Measurements from ENCODE around the gene ELMO1. TPM values are rescaled to one million over a fixed set of nuclear protein-coding genes. Genes with fewer than 3 reads are reported as not detected.

The ELMO1 gene
- total RNA-seq, 1 donor from 2014 or later: 110 TPM

- peaks cover 55% of the 10 kb centered on the region for H3K4me1 Mint-ChIP-seq
- H3K27me3 Mint-ChIP-seq: no peaks in the 10 kb centered on the region
- intact Hi-C loops (cut with micrococcal nuclease): loop anchor here (10.0 kb wide), 1 partner anchor 888 kb away; no protein-coding TSS in a partner anchor
These were observed 101.9 kb downstream of the ELMO1 start for GRCh38 chr7:37346761-37347160.

DNA sequence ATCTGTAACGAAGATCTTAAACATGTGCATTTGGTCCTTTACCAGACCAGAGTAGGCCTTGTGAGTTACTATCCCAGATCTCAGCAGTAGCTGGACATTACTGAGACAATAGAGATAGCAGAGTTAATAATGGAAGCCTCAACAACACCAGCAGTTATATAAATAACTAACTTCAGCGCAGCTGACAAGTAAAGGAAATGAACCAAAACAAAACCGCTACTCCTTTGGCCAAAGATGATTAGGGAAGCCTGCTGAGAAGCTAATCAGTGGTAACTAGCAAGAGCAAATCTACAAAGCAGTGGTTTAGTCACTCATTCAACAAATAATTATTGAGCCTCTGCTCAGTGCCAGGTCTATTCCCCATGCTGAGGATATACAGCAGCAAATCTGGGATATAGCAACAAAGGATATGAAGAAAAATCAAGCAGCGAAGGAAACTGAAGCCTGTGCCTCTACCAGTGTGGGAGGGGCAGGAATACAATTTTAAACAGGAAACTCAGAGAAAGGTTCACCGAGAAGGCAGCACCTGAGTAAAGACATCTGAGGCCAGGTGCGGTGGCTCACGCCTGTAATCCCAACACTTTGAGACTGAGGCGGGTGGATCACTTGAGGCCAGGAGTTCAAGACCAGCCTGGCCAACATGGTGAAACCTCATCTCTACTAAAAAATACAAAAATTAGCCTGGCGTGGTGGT, 103.6 kb downstream of the ELMO1 start:
- peak overlapping the region; percentile 82 for H3K27ac Mint-ChIP-seq
- H3K36me3 Mint-ChIP-seq (ENCODE audit: low read depth): peaks cover 26% of the 10 kb centered on the region
- H3K4me1 Mint-ChIP-seq: peaks cover 57% of the 10 kb centered on the region
- H3K9me3 Mint-ChIP-seq: no peaks in the 10 kb centered on the region
- H3K4me3 Mint-ChIP-seq: peak overlapping the region; percentile 26
- intact Hi-C loops (cut with micrococcal nuclease): loop anchor here (5.0 to 10.0 kb wide), 2 partner anchors 668 to 890 kb away; no protein-coding TSS in a partner anchor
- no peaks in the 10 kb centered on the region for H3K27me3 Mint-ChIP-seq
- no peak for DNase-seq

More at GRCh38 chr7:37346761-37347160, 101.9 kb downstream of the ELMO1 start:
- H3K36me3 Mint-ChIP-seq (ENCODE audit: low read depth): peaks cover 14% of the 10 kb centered on the region
- no peaks in the 10 kb centered on the region for H3K9me3 Mint-ChIP-seq
- H3K27ac Mint-ChIP-seq: no peak overlapping the region
- H3K4me3 Mint-ChIP-seq: no peak overlapping the region
- no peak for DNase-seq

DNA sequence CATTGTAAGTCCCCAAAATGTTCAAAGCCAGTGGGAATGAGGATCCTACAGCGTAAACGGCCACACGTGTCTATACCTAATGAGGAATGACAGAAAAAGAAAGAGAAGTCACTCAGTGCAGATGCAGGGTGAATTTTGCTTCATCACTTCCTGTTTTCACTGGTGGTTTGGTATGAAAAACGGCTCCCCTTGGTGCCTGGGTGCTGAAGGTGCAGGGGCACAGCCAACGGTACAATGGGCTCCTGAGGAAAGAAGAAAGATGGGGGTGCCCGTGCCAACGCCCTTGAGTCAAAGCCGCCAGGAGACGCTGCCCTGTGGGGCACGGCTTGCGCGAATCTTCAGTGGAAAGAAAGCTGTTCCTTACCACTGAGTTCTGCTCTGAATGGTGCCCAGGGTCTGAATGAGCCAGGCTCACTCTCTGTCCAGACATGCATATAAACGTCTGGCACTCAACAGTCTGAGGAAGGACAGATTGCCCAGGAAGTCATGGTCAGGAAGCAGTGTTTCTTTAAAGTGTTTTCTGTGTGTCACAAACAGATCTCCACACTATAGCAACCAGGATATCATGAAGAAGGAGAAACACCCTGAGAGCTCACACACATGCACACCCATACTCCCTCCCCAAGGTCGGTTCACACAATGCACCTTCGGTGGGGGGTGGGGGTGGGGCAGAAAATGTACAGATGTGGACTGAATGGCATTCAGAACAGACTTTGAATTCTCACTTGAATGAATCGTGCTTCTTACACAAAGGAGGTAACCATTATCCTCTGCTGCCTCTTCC, 105.8 kb downstream of the ELMO1 start:
- Mint-ChIP-seq H3K27ac (peak overlapping the region; percentile 99), H3K27me3 (no peaks in the 10 kb centered on the region), H3K36me3 (ENCODE audit: low read depth) (peaks cover 39% of the 10 kb centered on the region), H3K9me3 (no peaks in the 10 kb centered on the region), H3K4me1 (peaks cover 61% of the 10 kb centered on the region), H3K4me3 (peak overlapping the region; percentile 92)
- intact Hi-C loops (cut with micrococcal nuclease): loop anchor here (1.0 to 10.0 kb wide), 5 partner anchors 10 to 892 kb away; partner anchors contain the start of gene ELMO1
- DNase-seq: peak; percentile 89

- Mint-ChIP-seq H3K27ac (peak overlapping the region; percentile 99), H3K4me3 (peak overlapping the region; percentile 92), H3K4me1 (peaks cover 60% of the 10 kb centered on the region), H3K36me3 (ENCODE audit: low read depth) (peaks cover 41% of the 10 kb centered on the region), H3K27me3 (no peaks in the 10 kb centered on the region), H3K9me3 (peaks cover 3% of the 10 kb centered on the region)
- peak; percentile 64 for DNase-seq
- intact Hi-C loops (cut with micrococcal nuclease): loop anchor here (1.0 to 10.0 kb wide), 5 partner anchors 11 to 893 kb away; partner anchors contain the start of gene ELMO1
These were observed 106.4 kb downstream of the ELMO1 start for GRCh38 chr7:37342176-37342687.

DNA sequence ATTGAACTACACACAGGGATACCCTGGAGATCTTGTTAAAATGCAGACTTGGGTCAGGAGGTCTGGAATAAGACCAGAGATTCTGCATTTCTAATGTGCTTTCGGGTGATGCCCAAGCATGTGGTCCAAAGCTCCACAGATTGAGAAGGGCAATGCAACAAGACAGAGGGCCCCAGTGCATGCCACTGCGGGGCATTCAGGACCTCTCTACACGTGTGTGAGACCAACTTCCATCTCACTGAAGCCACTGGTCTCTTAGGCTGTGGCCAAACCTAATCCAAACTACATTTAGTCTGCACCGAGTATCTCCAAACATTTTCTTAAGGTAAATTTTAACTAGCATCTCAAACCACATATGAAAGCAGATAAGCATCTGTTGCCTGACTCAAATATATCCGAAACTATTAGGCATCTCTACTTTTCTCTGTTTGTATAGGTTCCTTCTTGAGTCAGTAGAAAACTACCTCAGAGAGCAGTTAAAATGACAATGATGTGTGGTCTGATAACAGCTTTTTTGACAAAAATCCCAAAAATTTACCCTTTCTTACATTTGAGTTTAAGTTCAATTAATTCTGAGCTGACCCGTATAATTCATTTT, 107.5 kb downstream of the ELMO1 start:
- H3K4me1 Mint-ChIP-seq: peaks cover 68% of the 10 kb centered on the region
- DNase-seq: peak; percentile 70
- peak overlapping the region; percentile 92 for H3K4me3 Mint-ChIP-seq
- peaks cover 7% of the 10 kb centered on the region for H3K9me3 Mint-ChIP-seq
- intact Hi-C loops (cut with micrococcal nuclease): loop anchor here (1.0 to 10.0 kb wide), 4 partner anchors 30 to 894 kb away; no protein-coding TSS in a partner anchor
- peaks cover 52% of the 10 kb centered on the region for H3K36me3 Mint-ChIP-seq (ENCODE audit: low read depth)
- H3K27me3 Mint-ChIP-seq: no peaks in the 10 kb centered on the region
- H3K27ac Mint-ChIP-seq: peak overlapping the region; percentile 99

DNA sequence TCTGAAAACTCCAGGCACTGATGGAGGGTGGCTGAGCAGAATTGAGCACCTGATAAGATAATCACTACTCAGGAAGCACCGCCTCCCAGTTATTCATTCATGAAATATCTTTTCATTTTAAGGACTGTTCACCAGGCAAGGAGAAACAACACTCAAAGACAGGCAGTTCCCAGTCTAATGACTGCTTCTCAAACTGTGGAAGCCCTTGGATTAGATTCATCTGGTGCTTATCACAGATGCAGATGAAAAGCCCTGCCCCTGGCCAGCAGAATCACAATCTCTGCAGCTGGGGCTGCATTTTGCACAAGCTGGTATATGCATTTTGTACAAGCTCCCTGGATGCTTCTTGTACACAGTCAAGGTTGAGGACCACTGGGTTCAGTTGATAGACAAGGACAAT, 109.7 kb downstream of the ELMO1 start:
- peaks cover 70% of the 10 kb centered on the region for H3K36me3 Mint-ChIP-seq (ENCODE audit: low read depth)
- no peak for DNase-seq
- H3K4me1 Mint-ChIP-seq: peaks cover 72% of the 10 kb centered on the region
- no peak overlapping the region for H3K4me3 Mint-ChIP-seq
- H3K27me3 Mint-ChIP-seq: no peaks in the 10 kb centered on the region
- H3K27ac Mint-ChIP-seq: peak overlapping the region; percentile 32
- intact Hi-C loops (cut with micrococcal nuclease): no loop called here
- peaks cover 7% of the 10 kb centered on the region for H3K9me3 Mint-ChIP-seq

DNA sequence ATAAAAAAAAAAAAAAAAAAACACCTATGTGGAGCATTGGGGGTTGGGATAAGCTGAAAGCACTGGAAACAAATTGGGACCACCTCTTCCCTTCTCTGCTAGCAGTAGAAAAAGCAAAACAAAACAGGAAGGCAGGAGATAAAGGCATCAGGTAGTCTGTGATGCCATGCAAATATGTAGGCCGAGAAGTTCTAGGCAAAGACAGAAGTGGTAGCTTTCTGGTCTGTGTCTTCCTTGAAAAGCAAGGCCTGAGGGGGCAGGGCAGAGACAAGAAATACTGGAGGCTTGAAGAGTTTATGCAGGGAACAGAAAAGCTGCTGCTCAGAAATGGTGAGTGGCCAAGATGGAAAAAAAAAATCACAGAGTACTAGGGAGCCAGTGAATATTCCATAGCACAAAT, 111.1 kb downstream of the ELMO1 start:
- peaks cover 72% of the 10 kb centered on the region for H3K4me1 Mint-ChIP-seq
- H3K27me3 Mint-ChIP-seq: no peaks in the 10 kb centered on the region
- H3K36me3 Mint-ChIP-seq (ENCODE audit: low read depth): peaks cover 81% of the 10 kb centered on the region
- peak overlapping the region; percentile 16 for H3K27ac Mint-ChIP-seq
- H3K4me3 Mint-ChIP-seq: no peak overlapping the region
- H3K9me3 Mint-ChIP-seq: peaks cover 9% of the 10 kb centered on the region
- intact Hi-C loops (cut with micrococcal nuclease): no loop called here
- no peak for DNase-seq

DNA sequence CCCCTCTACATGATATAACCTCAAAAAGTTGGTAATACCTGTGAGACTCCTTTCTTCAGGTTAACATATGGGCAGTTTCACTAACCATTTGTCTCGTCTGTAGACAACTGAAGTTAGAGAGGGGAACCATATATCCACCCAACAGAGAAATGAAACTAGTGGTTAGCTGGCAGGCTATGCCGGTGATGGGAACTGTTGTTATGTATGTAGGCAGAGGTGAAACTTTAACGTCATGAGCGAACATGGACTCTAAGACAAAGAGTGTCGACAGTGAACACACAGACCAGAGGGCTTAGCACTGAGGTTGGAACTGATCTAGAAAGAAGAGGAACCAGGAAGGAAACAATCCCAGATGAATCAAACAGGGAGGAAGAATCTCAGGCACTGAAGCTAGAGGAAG, 112.4 kb downstream of the ELMO1 start:
- intact Hi-C loops (cut with micrococcal nuclease): no loop called here
- H3K4me3 Mint-ChIP-seq: peak overlapping the region; percentile 56
- H3K27ac Mint-ChIP-seq: peak overlapping the region; percentile 86
- H3K36me3 Mint-ChIP-seq (ENCODE audit: low read depth): peaks cover 85% of the 10 kb centered on the region
- peaks cover 17% of the 10 kb centered on the region for H3K9me3 Mint-ChIP-seq
- H3K4me1 Mint-ChIP-seq: peaks cover 73% of the 10 kb centered on the region
- no peaks in the 10 kb centered on the region for H3K27me3 Mint-ChIP-seq
- DNase-seq: peak; percentile 77

GRCh38 chr7:37333075-37333474, 115.6 kb downstream of the ELMO1 start:
- no peak for DNase-seq
- H3K9me3 Mint-ChIP-seq: peaks cover 17% of the 10 kb centered on the region
- peaks cover 58% of the 10 kb centered on the region for H3K4me1 Mint-ChIP-seq
- H3K27ac Mint-ChIP-seq: no peak overlapping the region
- intact Hi-C loops (cut with micrococcal nuclease): no loop called here
- H3K4me3 Mint-ChIP-seq: no peak overlapping the region
- H3K36me3 Mint-ChIP-seq (ENCODE audit: low read depth): peaks cover 88% of the 10 kb centered on the region
- no peaks in the 10 kb centered on the region for H3K27me3 Mint-ChIP-seq

- Mint-ChIP-seq H3K4me3 (no peak overlapping the region), H3K27me3 (no peaks in the 10 kb centered on the region), H3K9me3 (peaks cover 15% of the 10 kb centered on the region), H3K27ac (peak overlapping the region; percentile 59), H3K4me1 (peaks cover 61% of the 10 kb centered on the region), H3K36me3 (ENCODE audit: low read depth) (peaks cover 88% of the 10 kb centered on the region)
- intact Hi-C loops (cut with micrococcal nuclease): no loop called here
- no peak for DNase-seq
These were observed 116.2 kb downstream of the ELMO1 start for GRCh38 chr7:37332243-37333016.

GRCh38 chr7:37330775-37331174, 117.9 kb downstream of the ELMO1 start:
- Mint-ChIP-seq H3K36me3 (ENCODE audit: low read depth) (peaks cover 79% of the 10 kb centered on the region), H3K4me1 (peaks cover 56% of the 10 kb centered on the region), H3K27me3 (no peaks in the 10 kb centered on the region), H3K9me3 (peaks cover 10% of the 10 kb centered on the region), H3K4me3 (no peak overlapping the region), H3K27ac (no peak overlapping the region)
- intact Hi-C loops (cut with micrococcal nuclease): no loop called here
- no peak for DNase-seq

DNA sequence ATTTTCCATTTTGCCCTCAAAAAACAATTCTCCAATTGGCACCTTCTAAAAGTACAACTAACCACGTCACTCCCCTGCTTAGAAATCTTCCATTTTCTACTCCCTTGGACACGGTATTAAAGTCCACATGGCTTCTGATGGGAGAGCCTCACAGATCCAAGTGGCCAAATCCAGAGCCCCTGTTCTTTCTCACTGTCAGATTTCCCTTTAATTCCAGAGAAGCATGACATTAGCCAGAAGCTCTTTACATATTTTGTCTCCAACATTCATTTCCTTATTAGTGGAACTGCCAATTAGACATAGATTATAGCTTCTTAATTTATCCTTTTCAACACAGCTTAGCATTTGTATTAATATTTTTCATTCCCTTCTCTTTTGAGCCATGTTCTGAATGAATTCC, 118.7 kb downstream of the ELMO1 start:
- DNase-seq: no peak
- no peaks in the 10 kb centered on the region for H3K27me3 Mint-ChIP-seq
- H3K4me1 Mint-ChIP-seq: peaks cover 49% of the 10 kb centered on the region
- intact Hi-C loops (cut with micrococcal nuclease): no loop called here
- no peak overlapping the region for H3K27ac Mint-ChIP-seq
- peaks cover 10% of the 10 kb centered on the region for H3K9me3 Mint-ChIP-seq
- no peak overlapping the region for H3K4me3 Mint-ChIP-seq
- H3K36me3 Mint-ChIP-seq (ENCODE audit: low read depth): peaks cover 77% of the 10 kb centered on the region

GRCh38 chr7:37327288-37327687, 121.4 kb downstream of the ELMO1 start:
- no peak for DNase-seq
- Mint-ChIP-seq H3K4me3 (no peak overlapping the region), H3K9me3 (peaks cover 5% of the 10 kb centered on the region), H3K27ac (peak overlapping the region; percentile 21), H3K4me1 (peaks cover 34% of the 10 kb centered on the region), H3K36me3 (ENCODE audit: low read depth) (peaks cover 65% of the 10 kb centered on the region), H3K27me3 (no peaks in the 10 kb centered on the region)
- intact Hi-C loops (cut with micrococcal nuclease): no loop called here

Measured in activated CD4-positive, alpha-beta T cell treated with anti-CD3 and anti-CD28 coated beads, Interleukin-2, amount 10 ng/mL, durations not matched to agents 24 days and 14 days (primary cell).